ENCODE data around the gene PPFIBP2. TPM values are rescaled to one million over a fixed set of nuclear protein-coding genes. Genes with fewer than 3 reads are reported as not detected.

The PPFIBP2 gene
- total RNA-seq, 2 donors from 2014 or later = 9.6 to 11.0 TPM

- Mint-ChIP-seq H3K4me3 (no peak overlapping the region), H3K27me3 (peaks cover 0 to 3% of the 10 kb centered on the region in 2 donors), H3K36me3 (no peaks in the 10 kb centered on the region), H3K27ac (no peak overlapping the region), H3K9me3 (no peaks in the 10 kb centered on the region), H3K4me1 (ENCODE audit: low read depth in 2 of 2) (peaks cover 4 to 7% of the 10 kb centered on the region in 2 donors)
- DNase-seq (ENCODE audit: low spot score) (peak; percentile 81), ATAC-seq (peak; percentile 91 to 92)
Measured at GRCh38 chr11:7665473-7666291, 151.9 kb downstream of the PPFIBP2 start.

DNA sequence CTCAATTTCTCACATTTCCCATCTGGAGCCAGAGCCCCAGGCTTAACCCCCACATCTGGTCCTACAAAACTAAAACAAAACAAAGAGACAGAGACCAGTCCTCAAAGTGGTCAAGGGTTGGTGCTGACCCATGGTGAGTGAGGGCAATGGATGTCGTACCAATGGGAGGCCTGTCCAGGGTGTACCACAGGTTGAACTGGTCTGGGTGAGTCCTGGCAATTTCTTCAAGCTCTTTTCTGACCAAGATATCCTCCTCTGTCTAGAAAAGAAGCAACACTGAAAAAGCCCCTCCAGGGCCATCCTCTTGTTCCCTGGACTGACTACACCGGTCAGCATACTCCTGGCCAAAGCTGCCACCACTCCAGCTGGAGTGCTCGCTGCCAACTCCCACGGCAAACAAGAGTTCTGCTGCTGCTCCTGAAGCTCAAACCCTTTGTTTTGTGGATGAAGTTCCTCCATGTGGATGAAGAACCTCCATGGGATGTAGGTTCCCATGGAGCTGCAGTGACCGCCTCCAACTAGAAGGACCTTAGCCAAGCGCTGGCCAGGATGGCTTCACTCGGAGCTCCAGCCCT, 152.6 kb downstream of the PPFIBP2 start:
- H3K4me3 Mint-ChIP-seq = no peak overlapping the region
- peaks cover 5 to 8% of the 10 kb centered on the region in 2 donors for H3K4me1 Mint-ChIP-seq (ENCODE audit: low read depth in 2 of 2)
- no peaks in the 10 kb centered on the region for H3K36me3 Mint-ChIP-seq
- peaks cover 0 to 7% of the 10 kb centered on the region in 2 donors for H3K27me3 Mint-ChIP-seq
- H3K27ac Mint-ChIP-seq = no peak overlapping the region
- DNase-seq (ENCODE audit: low spot score) (no peak), ATAC-seq (no peak)
- no peaks in the 10 kb centered on the region for H3K9me3 Mint-ChIP-seq

DNA sequence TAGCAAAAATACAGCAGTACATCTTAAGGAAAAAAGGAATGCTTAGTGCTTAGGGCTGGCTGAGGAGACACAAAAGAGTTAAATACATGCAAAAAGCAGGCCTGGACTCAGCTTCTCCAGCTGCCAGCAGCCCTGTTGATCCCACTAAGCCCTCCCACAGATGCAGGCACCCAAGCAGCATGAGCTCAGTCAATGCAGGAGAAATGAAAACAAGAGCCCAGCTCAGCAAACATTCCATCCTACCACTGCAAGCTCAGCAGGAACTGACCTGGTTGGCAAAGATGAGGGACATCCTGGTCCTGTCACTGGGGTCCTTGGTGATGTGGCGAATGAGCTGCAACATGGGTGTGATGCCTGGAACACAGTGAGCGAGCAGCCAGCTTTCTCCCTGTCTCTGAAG, 153.7 kb downstream of the PPFIBP2 start:
- Mint-ChIP-seq H3K9me3 (no peaks in the 10 kb centered on the region), H3K4me3 (no peak overlapping the region), H3K27me3 (peaks cover 0 to 10% of the 10 kb centered on the region in 2 donors), H3K27ac (no peak overlapping the region), H3K36me3 (no peaks in the 10 kb centered on the region), H3K4me1 (ENCODE audit: low read depth in 2 of 2) (peaks cover 5 to 8% of the 10 kb centered on the region in 2 donors)
- DNase-seq (ENCODE audit: low spot score) = no peak
- no peak for ATAC-seq

GRCh38 chr11:7668464-7668863, 154.7 kb downstream of the PPFIBP2 start:
- Mint-ChIP-seq H3K27me3 (peaks cover 0 to 12% of the 10 kb centered on the region in 2 donors), H3K4me1 (ENCODE audit: low read depth in 2 of 2) (peaks cover 5 to 11% of the 10 kb centered on the region in 2 donors), H3K4me3 (no peak overlapping the region), H3K27ac (no peak overlapping the region), H3K36me3 (no peaks in the 10 kb centered on the region), H3K9me3 (no peaks in the 10 kb centered on the region)
- no peak for ATAC-seq
- DNase-seq (ENCODE audit: low spot score) = no peak

GRCh38 chr11:7668911-7669310, 155.1 kb downstream of the PPFIBP2 start:
- no peaks in the 10 kb centered on the region for H3K9me3 Mint-ChIP-seq
- peaks cover 0 to 13% of the 10 kb centered on the region in 2 donors for H3K27me3 Mint-ChIP-seq
- peaks cover 5 to 13% of the 10 kb centered on the region in 2 donors for H3K4me1 Mint-ChIP-seq (ENCODE audit: low read depth in 2 of 2)
- H3K36me3 Mint-ChIP-seq = no peaks in the 10 kb centered on the region
- H3K4me3 Mint-ChIP-seq = no peak overlapping the region
- no peak overlapping the region for H3K27ac Mint-ChIP-seq
- ATAC-seq (no peak), DNase-seq (ENCODE audit: low spot score) (no peak)

DNA sequence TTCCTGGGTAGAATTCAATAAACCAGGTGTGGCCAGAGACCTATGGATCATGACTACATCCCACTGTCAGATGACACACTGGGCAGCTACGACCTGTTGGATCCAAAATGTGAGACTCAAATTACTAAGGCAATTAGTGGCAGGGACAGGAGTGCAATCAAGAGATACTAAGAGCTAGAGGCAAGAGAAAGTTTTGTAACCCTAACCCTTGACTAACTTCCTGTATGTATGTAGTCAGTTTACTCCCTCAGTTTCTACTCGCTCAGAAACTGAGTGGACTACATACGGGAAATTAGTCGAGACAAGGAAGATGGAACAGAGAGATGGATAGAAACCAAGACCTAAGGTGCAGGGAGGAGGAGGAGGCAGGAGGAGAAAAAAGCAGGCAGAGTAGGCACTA, 156.8 kb downstream of the PPFIBP2 start:
- Mint-ChIP-seq H3K4me3 (no peak overlapping the region), H3K27ac (no peak overlapping the region), H3K36me3 (no peaks in the 10 kb centered on the region), H3K4me1 (ENCODE audit: low read depth in 2 of 2) (peaks cover 5 to 14% of the 10 kb centered on the region in 2 donors), H3K27me3 (peaks cover 13 to 24% of the 10 kb centered on the region in 2 donors), H3K9me3 (no peaks in the 10 kb centered on the region)
- DNase-seq (ENCODE audit: low spot score) (no peak), ATAC-seq (no peak)

- peaks cover 22 to 29% of the 10 kb centered on the region in 2 donors for H3K27me3 Mint-ChIP-seq
- no peak overlapping the region for H3K27ac Mint-ChIP-seq
- H3K4me1 Mint-ChIP-seq (ENCODE audit: low read depth in 2 of 2) = peaks cover 5 to 11% of the 10 kb centered on the region in 2 donors
- DNase-seq (ENCODE audit: low spot score) = no peak
- no peak overlapping the region for H3K4me3 Mint-ChIP-seq
- no peaks in the 10 kb centered on the region for H3K36me3 Mint-ChIP-seq
- no peak for ATAC-seq
- H3K9me3 Mint-ChIP-seq = no peaks in the 10 kb centered on the region
Measured at GRCh38 chr11:7671347-7672215, 157.8 kb downstream of the PPFIBP2 start.

GRCh38 chr11:7672276-7672959, 158.6 kb downstream of the PPFIBP2 start:
- ATAC-seq (no peak), DNase-seq (ENCODE audit: low spot score) (no peak)
- peak overlapping the region; percentile 36 for H3K4me3 Mint-ChIP-seq
- H3K36me3 Mint-ChIP-seq = no peaks in the 10 kb centered on the region
- no peaks in the 10 kb centered on the region for H3K9me3 Mint-ChIP-seq
- H3K4me1 Mint-ChIP-seq (ENCODE audit: low read depth in 2 of 2) = peaks cover 5 to 11% of the 10 kb centered on the region in 2 donors
- no peak overlapping the region for H3K27ac Mint-ChIP-seq
- peaks cover 31 to 33% of the 10 kb centered on the region in 2 donors for H3K27me3 Mint-ChIP-seq

GRCh38 chr11:7672960-7673723, 159.3 kb downstream of the PPFIBP2 start, which contains the start of gene CYB5R2:
TSS of gene CYB5R2 (minus strand) at chr11:7673500. CDS start at chr11:7672825, 675 bp downstream.
- Mint-ChIP-seq H3K4me3 (peak within 1 kb of the TSS; percentile 54), H3K9me3 (no peaks in the 10 kb centered on the region), H3K4me1 (ENCODE audit: low read depth in 2 of 2) (peaks cover 5 to 11% of the 10 kb centered on the region in 2 donors), H3K27me3 (peaks cover 37 to 38% of the 10 kb centered on the region in 2 donors), H3K27ac (no peak within 1 kb of the TSS), H3K36me3 (no peaks in the 10 kb centered on the region)
- ATAC-seq (peak; percentile 58 to 80), DNase-seq (ENCODE audit: low spot score) (no peak)

DNA sequence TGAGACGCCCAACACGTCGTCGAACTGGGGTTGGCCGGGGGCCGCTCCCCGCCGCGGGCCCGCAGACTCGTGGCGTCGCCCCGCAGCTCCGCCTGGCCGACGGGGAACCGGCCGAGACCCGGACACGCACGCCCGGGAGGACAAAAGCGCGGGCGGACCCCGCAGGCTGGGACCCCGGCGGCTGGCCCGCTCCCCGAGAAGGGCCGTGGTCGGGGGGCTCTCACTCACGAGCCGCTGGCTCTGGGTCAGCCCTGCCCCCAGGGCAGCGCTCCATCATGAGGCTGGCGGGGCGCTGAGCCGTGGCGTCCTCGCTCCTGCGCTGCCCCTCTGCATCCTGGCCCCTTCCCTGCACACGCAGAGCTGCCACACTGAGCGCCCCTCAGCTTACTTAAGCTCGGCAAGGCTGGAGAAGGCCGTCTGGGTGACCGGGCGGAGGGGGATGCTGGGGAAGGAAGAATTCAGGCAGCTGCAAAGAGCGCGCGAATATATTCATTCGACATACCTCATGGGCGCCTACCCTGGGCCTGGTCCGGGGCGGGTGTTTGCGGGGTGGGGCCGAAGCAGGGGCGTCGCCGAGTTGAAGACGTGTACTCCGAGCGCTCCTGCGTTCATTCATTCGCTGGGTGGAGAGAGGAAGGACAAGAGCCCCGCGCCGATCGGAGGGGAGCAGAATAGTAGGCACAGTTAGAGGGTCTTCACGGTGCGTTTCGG, 160.1 kb downstream of the PPFIBP2 start:
- peak overlapping the region; percentile 54 for H3K4me3 Mint-ChIP-seq

DNA sequence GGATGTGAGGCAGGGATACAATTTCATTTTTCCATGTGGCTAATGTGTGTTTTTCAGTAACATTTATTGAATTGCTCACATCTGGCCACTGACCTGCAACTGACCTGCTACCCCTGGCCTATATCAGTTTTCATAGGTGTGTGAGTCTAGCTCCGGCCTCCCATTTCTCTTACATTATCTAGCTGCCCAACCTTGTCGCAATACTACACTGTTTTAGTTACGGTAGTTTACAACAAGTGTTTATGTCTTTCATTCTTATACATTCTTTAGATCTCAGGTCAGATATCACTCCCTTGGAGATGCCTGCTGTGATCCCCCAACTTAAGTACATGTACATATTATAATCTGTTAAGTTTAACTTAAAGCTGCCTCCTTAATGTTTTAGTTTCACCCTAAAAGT, 161.8 kb downstream of the PPFIBP2 start:
- Mint-ChIP-seq H3K36me3 (no peaks in the 10 kb centered on the region), H3K27ac (no peak overlapping the region), H3K27me3 (peaks cover 42 to 49% of the 10 kb centered on the region in 2 donors), H3K4me3 (no peak overlapping the region), H3K9me3 (no peaks in the 10 kb centered on the region), H3K4me1 (ENCODE audit: low read depth in 2 of 2) (peaks cover 2 to 9% of the 10 kb centered on the region in 2 donors)
- no peak for DNase-seq (ENCODE audit: low spot score)
- no peak for ATAC-seq

More for the DNA sequence above, 160.1 kb downstream of the PPFIBP2 start:
- DNase-seq (ENCODE audit: low spot score) (no peak), ATAC-seq (peak; percentile 28 to 58)
- H3K27me3 Mint-ChIP-seq = peaks cover 41 to 42% of the 10 kb centered on the region in 2 donors
- no peaks in the 10 kb centered on the region for H3K9me3 Mint-ChIP-seq
- H3K4me1 Mint-ChIP-seq (ENCODE audit: low read depth in 2 of 2) = peaks cover 5 to 11% of the 10 kb centered on the region in 2 donors
- no peaks in the 10 kb centered on the region for H3K36me3 Mint-ChIP-seq
- no peak overlapping the region for H3K27ac Mint-ChIP-seq

- H3K36me3 Mint-ChIP-seq = no peaks in the 10 kb centered on the region
- no peak overlapping the region for H3K4me3 Mint-ChIP-seq
- ATAC-seq (no peak), DNase-seq (ENCODE audit: low spot score) (no peak)
- H3K9me3 Mint-ChIP-seq = no peaks in the 10 kb centered on the region
- peaks cover 0 to 7% of the 10 kb centered on the region in 2 donors for H3K4me1 Mint-ChIP-seq (ENCODE audit: low read depth in 2 of 2)
- peaks cover 37 to 49% of the 10 kb centered on the region in 2 donors for H3K27me3 Mint-ChIP-seq
- no peak overlapping the region for H3K27ac Mint-ChIP-seq
Measured at GRCh38 chr11:7677071-7677470, 163.3 kb downstream of the PPFIBP2 start.

Measured in natural killer cell treated with Interleukin-12 subunit alpha and Interleukin-12 subunit beta and Interleukin-15 and Interleukin-18, amount 100 ng/mL, for 72 hours (primary cell).